B cell (primary cell): ENCODE results near the gene LRRC74B. TPM values are rescaled to one million over a fixed set of nuclear protein-coding genes. Genes with fewer than 3 reads are reported as not detected.

ENCODE experiments used
- ATAC-seq: fragments of 200-7000 bp; cut with Tn5 transposase; one replicate; pipeline ENCODE4 v1.10.0; 2021; ENCODE audit warnings: low read depth, mild to moderate bottlenecking, moderate number of reproducible peaks, moderate library complexity
- CTCF ChIA-PET: fragments of 350-600 bp; sonication (Branson Sonifier 250); formaldehyde crosslinking; loops from one replicate; lab custom pipeline; 2021; ENCODE audit warnings: antibody characterized with exemption, inconsistent platforms; lab: Charles Lee
- POLR2A ChIA-PET: fragments of 350-600 bp; sonication (Branson Sonifier 250); formaldehyde crosslinking; loops from one replicate; lab custom pipeline; 2021; ENCODE audit warnings: antibody characterized with exemption; lab: Charles Lee
- DNase-seq: peaks from one replicate; pipeline ENCODE4 v3.0.0; 2013
- H2AFZ ChIP-seq: 2 replicates; pipeline ENCODE4 v1.6.1; 2012; ENCODE audit warnings: mild to moderate bottlenecking, low read depth, low read length; ENCODE audit not compliant: insufficient read depth, poor library complexity, severe bottlenecking
- H3K27ac ChIP-seq, 2 donors: 1 replicate in 1 of 2; 2 replicates in 1 of 2; pipeline ENCODE4 v1.5.1; 2012 to 2013; ENCODE audit warnings: low read length in 2 of 2, mild to moderate bottlenecking in 2 of 2, moderate library complexity in 1 of 2
- H3K27me3 ChIP-seq, 4 experiments: fragments of 200-600 bp in 1 of 4; sonication (generic) in 1 of 4; replicated peaks in 1 of 4; 1 replicate in 2 of 4; 2 replicates in 2 of 4; pipeline versions ENCODE4 v1.6.1 to v1.7.0; 2013 to 2016; ENCODE audit warnings: low read length in 3 of 4, mild to moderate bottlenecking in 2 of 4, mixed read lengths in 1 of 4, moderate library complexity in 1 of 4; ENCODE audit not compliant: insufficient read depth in 4 of 4, control insufficient read depth in 3 of 4; ENCODE audit errors: control extremely low read depth in 1 of 4
- H3K36me3 ChIP-seq, 2 experiments: replicated peaks in 1 of 2; 1 replicate in 1 of 2; 2 replicates in 1 of 2; pipeline versions ENCODE4 v1.6.1 to v1.7.1; 2013; ENCODE audit warnings: low read length in 1 of 2; ENCODE audit not compliant: insufficient read depth in 2 of 2, control insufficient read depth in 1 of 2; ENCODE audit errors: control extremely low read depth in 1 of 2, extremely low read depth in 1 of 2
- H3K4me1 ChIP-seq, 2 donors: fragments of 200-600 bp in 1 of 2; sonication (generic) in 1 of 2; 1 replicate in 1 of 2; 2 replicates in 1 of 2; pipeline versions ENCODE4 v1.5.1 to v1.6.1; 2013 to 2017; ENCODE audit warnings: low read length in 2 of 2; ENCODE audit not compliant: control insufficient read depth in 2 of 2, insufficient read depth in 2 of 2
- H3K4me2 ChIP-seq: replicated peaks from 2 replicates; pipeline ENCODE3; 2012; ENCODE audit warnings: mild to moderate bottlenecking, low read depth, low read length; ENCODE audit not compliant: poor library complexity, severe bottlenecking
- H3K4me3 ChIP-seq, 5 experiments: fragments of 200-600 bp in 1 of 5; sonication (generic) in 1 of 5; 1 replicate in 3 of 5; 2 replicates in 2 of 5; pipeline versions ENCODE4 v1.5.1 to v1.7.0; 2011 to 2016; ENCODE audit warnings: low read length in 4 of 5, mild to moderate bottlenecking in 4 of 5, low read depth in 2 of 5, control low read depth in 1 of 5, moderate library complexity in 1 of 5; ENCODE audit not compliant: insufficient read depth in 1 of 5; ENCODE audit errors: control extremely low read depth in 1 of 5, extremely low read depth in 1 of 5
- H3K79me2 ChIP-seq: fragments of 200-600 bp; sonication (generic); one replicate; pipeline ENCODE4 v1.6.0; 2016; ENCODE audit warnings: low read length; ENCODE audit not compliant: control insufficient read depth, insufficient read depth
- H3K9ac ChIP-seq: fragments of 200-600 bp; sonication (generic); 2 replicates; pipeline ENCODE4 v1.6.1; 2017; ENCODE audit warnings: mild to moderate bottlenecking, low read length, moderate library complexity
- H3K9me3 ChIP-seq, 3 donors: one replicate each; pipeline versions ENCODE4 v1.6.1 to v1.7.1; 2013; ENCODE audit warnings: low read length in 2 of 3; ENCODE audit not compliant: control insufficient read depth in 2 of 3, insufficient read depth in 1 of 3; ENCODE audit errors: control extremely low read depth in 1 of 3
- H4K20me1 ChIP-seq: 2 replicates; pipeline ENCODE4 v1.6.0; 2012; ENCODE audit warnings: mild to moderate bottlenecking, low read length; ENCODE audit not compliant: insufficient read depth, control insufficient read depth, poor library complexity, severe bottlenecking
- H3K27ac Mint-ChIP-seq: one replicate; pipeline ENCODE4 v1.8.0; 2021; ENCODE audit warnings: mixed read lengths
- H3K27me3 Mint-ChIP-seq: one replicate; pipeline ENCODE4 v1.8.0; 2021; ENCODE audit warnings: mixed read lengths
- H3K4me1 Mint-ChIP-seq: one replicate; pipeline ENCODE4 v1.8.0; 2021; ENCODE audit warnings: mixed read lengths
- H3K4me3 Mint-ChIP-seq: one replicate; pipeline ENCODE4 v1.8.0; 2021; ENCODE audit warnings: mixed read lengths
- H3K9me3 Mint-ChIP-seq: one replicate; pipeline ENCODE4 v1.8.0; 2022; ENCODE audit warnings: mixed read lengths; ENCODE audit not compliant: insufficient read depth
- CTCF ChIP-seq: fragments of 200-600 bp; IDR thresholded peaks from one replicate; pipeline ENCODE4 v1.8.0; 2022; ENCODE audit warnings: antibody characterized with exemption, mild to moderate bottlenecking
- EZH2 ChIP-seq: IDR thresholded peaks from 2 replicates; pipeline ENCODE4 v1.6.1; 2012; ENCODE audit warnings: borderline replicate concordance, low read depth, mild to moderate bottlenecking, moderate library complexity, low read length; ENCODE audit not compliant: insufficient read depth, poor library complexity, severe bottlenecking
- WGBS: methylation state at CpG from one replicate; pipeline ENCODE4 v1.1.5; 2013; ENCODE audit warnings: missing lambda C conversion rate; ENCODE audit not compliant: insufficient coverage; 5-methylcytosine and 5-hydroxymethylcytosine counted together
- intact Hi-C: fragments of 100-400 bp; cut with micrococcal nuclease; formaldehyde crosslinking; loops from one replicate; pipeline ENCODE4 v1.10.0; 2022
- polyA plus RNA-seq: library from polyadenylated mRNA; depleted of rRNA; stranded (reverse); fragments of >200 nt; gene quantifications from 2 replicates; pipeline ENCODE4 v1.2.3, GENCODE V29; 2012
- total RNA-seq, 2 donors: library from RNA; stranded (reverse); fragments of 120-200 nt in 1 of 2; gene quantifications; 1 replicate in 1 of 2; 2 replicates in 1 of 2; pipeline versions ENCODE4 v1.2.3 to v1.2.4, GENCODE V29; 2013 to 2022

Gene LRRC74B
- total and polyA plus RNA-seq, 2 donors (not counting 1 experiment from before 2014, with no cell fraction given): 0.01 to 0.17 TPM

GRCh38 chr22:21025763-21026755, 19.7 kb upstream of the LRRC74B start:
- ATAC-seq: no peak
- Mint-ChIP-seq H3K4me3 (no peak overlapping the region), H3K4me1 (peaks cover 5% of the 10 kb centered on the region), H3K27ac (no peak overlapping the region), H3K9me3 (no peaks in the 10 kb centered on the region), H3K27me3 (peaks cover 24% of the 10 kb centered on the region)
- CTCF ChIA-PET: no interaction called here
- no peaks in the 10 kb centered on the region for H3K4me1 ChIP-seq
- no peak overlapping the region for H3K27ac ChIP-seq
- no peaks in the 10 kb centered on the region for H3K9me3 ChIP-seq
- 96% methylated on average over 23 of the region's 27 CpGs for WGBS
- TF ChIP-seq CTCF (no peak), EZH2 (no peak)
- intact Hi-C loops: no loop called here
- H3K4me2 ChIP-seq: no peak overlapping the region
- H3K9ac ChIP-seq: no peak overlapping the region
- peaks cover 0 to 11% (median 0%) of the 10 kb centered on the region in 4 experiments for H3K27me3 ChIP-seq
- no peak overlapping the region for H2AFZ ChIP-seq
- no peaks in the 10 kb centered on the region for H4K20me1 ChIP-seq
- POLR2A ChIA-PET: no interaction called here
- H3K79me2 ChIP-seq: no peaks in the 10 kb centered on the region
- no peak for DNase-seq
- H3K36me3 ChIP-seq: no peaks in the 10 kb centered on the region
- H3K4me3 ChIP-seq: no peak overlapping the region
